ENCODE measurements around the gene CRK. TPM values are rescaled to one million over a fixed set of nuclear protein-coding genes. Genes with fewer than 3 reads are reported as not detected.

CRK gene
- total and polyA plus RNA-seq, 2 of the 4 experiments (the other 2 are of a cell fraction): 57.6 to 100 TPM

DNA sequence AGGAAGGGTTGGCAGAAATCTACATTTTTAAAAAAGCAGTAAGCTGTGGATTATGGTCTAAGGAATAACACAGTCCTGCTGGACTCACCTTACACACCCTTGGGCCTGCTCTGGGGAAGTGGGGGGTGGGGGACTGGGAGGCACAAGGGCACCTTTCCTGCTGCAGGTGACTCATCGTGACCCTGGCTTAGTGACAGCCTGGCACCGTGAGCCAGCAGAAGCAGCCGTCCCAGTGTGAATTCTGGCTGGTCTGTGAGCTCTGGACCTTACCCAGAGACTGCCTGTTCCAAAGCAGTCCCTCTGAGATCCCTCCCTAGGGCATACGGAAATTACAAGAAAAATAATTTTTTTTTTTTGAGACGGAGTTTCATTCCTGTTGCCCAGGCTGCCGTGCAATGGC lies 4.2 kb upstream of the CRK start:
- ATAC-seq (ENCODE audit: low read depth) (no peak), DNase-seq (no peak)
- no CpG with 5 or more reads among the region's 6 CpGs for WGBS, 2 experiments (ENCODE audit: extremely low coverage in 2 of 2, insufficient read length in 1 of 2)
- Histone ChIP-seq H3K9me3 (ENCODE audit: control insufficient read depth, insufficient read depth, low read length) (no peaks in the 10 kb centered on the region), H2AK5ac (ENCODE audit: low read depth, low read length) (no peak overlapping the region), H4K91ac (ENCODE audit: insufficient read depth, low read depth, low read length) (no peak overlapping the region), H2AK9ac (replicated peaks; ENCODE audit: low read depth, low read length, poor library complexity) (no peak overlapping the region), H3K56ac (ENCODE audit: extremely low read depth, insufficient read depth, low read length) (no peak overlapping the region), H2BK120ac (ENCODE audit: low read depth, low read length) (no peak overlapping the region), H3K4me2 (ENCODE audit: low read depth, low read length) (no peak overlapping the region), H3K9me1 (ENCODE audit: insufficient read depth, low read length) (peaks cover 17% of the 10 kb centered on the region), H3K36me3 (ENCODE audit: control insufficient read depth, insufficient read depth, low read length) (peaks cover 26% of the 10 kb centered on the region), H3K4me1 (ENCODE audit: control insufficient read depth, insufficient read depth, low read length) (peaks cover 4% of the 10 kb centered on the region), H3K27me3 (ENCODE audit: control insufficient read depth, insufficient read depth, low read length) (no peaks in the 10 kb centered on the region), H3K9ac (ENCODE audit: low read depth, low read length) (no peak overlapping the region), H2BK5ac (ENCODE audit: low read depth, low read length, poor library complexity, severe bottlenecking) (no peak overlapping the region), H3K14ac (replicated peaks; ENCODE audit: low read depth, low read length) (no peak overlapping the region), H2BK15ac (ENCODE audit: low read depth, low read length) (no peak overlapping the region), H3K23ac (ENCODE audit: low read depth, low read length) (no peak overlapping the region), H3K4me3 (ENCODE audit: insufficient read depth, low read depth, low read length) (no peak overlapping the region), H3K18ac (ENCODE audit: low read depth, low read length) (no peak overlapping the region), H4K20me1 (ENCODE audit: insufficient read depth, low read length) (peaks cover 5% of the 10 kb centered on the region; the same call in 1 of the 2 replicates), H3K79me1 (ENCODE audit: low read depth in 1 of 2, low read length in 2 of 2) (peaks cover 0 to 27% of the 10 kb centered on the region in 2 experiments; a peak in 2 of 4 replicates), H4K5ac (ENCODE audit: low read depth, low read length) (no peak overlapping the region), H3K27ac (ENCODE audit: insufficient read depth, low read length) (no peak overlapping the region), H3K4ac (ENCODE audit: low read depth, low read length) (no peak overlapping the region), H4K8ac (ENCODE audit: low read depth in 2 of 2, low read length in 2 of 2) (no peak overlapping the region), H2AFZ (replicated peaks; ENCODE audit: low read length, poor library complexity) (no peak overlapping the region), H2BK20ac (ENCODE audit: low read depth, low read length) (no peak overlapping the region)
- intact Hi-C loops (cut with micrococcal nuclease) (no loop called here), in situ Hi-C loops (cut with MboI; ENCODE audit: low sequenced_read_pairs) (no loop called here), dilution Hi-C loops (cut with HindIII; ENCODE audit: low sequenced_read_pairs, unreplicated experiment) (no loop called here)
- no TSS peak for BruUV-seq (replicated peaks)
- CTCF ChIA-PET: no interaction called here
- POLR2A ChIA-PET (ENCODE audit: unreplicated experiment): interaction anchor here (0.7 kb wide), 1 partner anchor 705 kb away, joined by 3 read pairs; no protein-coding TSS in a partner anchor
- no peak for TF ChIP-seq RAD21 (IDR thresholded peaks at IDR 0.05; ENCODE audit: low read length)
- TF ChIP-seq FOS (IDR thresholded peaks at IDR 0.05; ENCODE audit: low read depth, low read length): 0 out of 2 replicates have a peak, but pooled peaks have one; percentile 14
